GM19035 (cell line): ENCODE data around the gene GALNT18.
A peak's percentile ranks its signal among the peaks of the same experiment; 100 is the strongest.

Experiments used
- ATAC-seq: cut with Tn5 transposase; IDR thresholded peaks from one replicate; pipeline ENCODE4 v1.9.1; 2021; ENCODE audit not compliant: unreplicated experiment

The GALNT18 gene

DNA sequence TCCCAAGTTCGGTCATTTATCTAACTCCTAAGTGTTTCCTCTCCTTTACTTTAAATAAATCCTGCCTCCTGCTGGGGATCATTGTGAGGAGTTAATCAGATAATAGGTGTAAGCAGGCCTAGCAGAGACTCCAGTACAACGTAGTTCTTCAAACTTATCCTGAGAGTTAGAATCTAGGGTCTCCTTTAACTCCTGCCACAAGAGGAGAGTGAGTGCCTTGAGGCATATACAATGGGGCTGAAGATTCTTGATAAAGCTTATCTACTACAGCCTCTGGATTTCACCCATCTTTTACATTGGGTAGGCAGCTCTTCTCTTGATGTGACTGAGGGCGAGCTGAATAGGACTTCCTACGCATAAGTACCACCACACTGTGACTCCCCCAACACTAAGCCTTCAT, 3.1 kb upstream of the GALNT18 start:
- no peak for ATAC-seq

DNA sequence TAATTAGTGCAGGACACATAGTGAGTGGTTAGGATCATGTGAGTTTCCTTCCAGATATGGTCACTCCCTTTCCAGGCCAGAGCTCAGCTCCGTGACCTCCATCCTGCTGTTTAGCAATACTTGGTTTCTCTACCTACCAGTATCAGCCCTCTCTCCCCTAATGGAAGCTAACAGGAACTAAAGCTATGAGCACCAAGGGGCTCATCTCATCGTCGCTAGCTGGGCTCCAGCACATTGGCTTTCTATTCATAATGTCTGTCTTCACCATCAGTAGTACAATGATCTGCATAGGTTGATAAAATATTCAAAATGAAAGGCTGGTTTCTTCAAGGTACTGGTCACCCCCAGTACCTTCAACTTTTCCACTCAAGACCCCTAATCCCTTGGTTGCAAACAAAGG, 2.4 kb upstream of the GALNT18 start:
- ATAC-seq: no peak

DNA sequence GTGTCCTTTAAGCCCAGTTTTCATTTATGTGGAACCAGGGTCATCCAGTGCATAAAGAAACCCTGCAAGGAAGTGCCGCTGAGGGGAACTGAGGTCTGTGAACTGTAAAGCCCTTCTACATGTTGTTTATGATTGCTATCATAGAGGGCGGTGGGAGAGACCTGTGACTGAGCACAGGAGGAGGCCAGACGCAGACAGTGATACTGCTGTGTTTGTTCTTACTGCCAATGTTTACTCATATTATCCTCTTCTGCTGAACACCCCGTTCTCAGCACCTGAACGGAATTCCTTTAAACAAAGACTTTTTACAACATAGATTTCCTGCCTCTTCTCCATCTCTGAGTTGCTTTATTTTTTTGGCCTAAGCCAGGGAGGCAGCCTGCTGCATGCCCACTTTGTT, 967 bp upstream of the GALNT18 start:
- no peak for ATAC-seq

- ATAC-seq: peak; percentile 2
Measured at GRCh38 chr11:11622340-11622706, 518 bp upstream of the GALNT18 start.

GRCh38 chr11:11620921-11621572, 758 bp downstream of the GALNT18 start:
- ATAC-seq: no peak

DNA sequence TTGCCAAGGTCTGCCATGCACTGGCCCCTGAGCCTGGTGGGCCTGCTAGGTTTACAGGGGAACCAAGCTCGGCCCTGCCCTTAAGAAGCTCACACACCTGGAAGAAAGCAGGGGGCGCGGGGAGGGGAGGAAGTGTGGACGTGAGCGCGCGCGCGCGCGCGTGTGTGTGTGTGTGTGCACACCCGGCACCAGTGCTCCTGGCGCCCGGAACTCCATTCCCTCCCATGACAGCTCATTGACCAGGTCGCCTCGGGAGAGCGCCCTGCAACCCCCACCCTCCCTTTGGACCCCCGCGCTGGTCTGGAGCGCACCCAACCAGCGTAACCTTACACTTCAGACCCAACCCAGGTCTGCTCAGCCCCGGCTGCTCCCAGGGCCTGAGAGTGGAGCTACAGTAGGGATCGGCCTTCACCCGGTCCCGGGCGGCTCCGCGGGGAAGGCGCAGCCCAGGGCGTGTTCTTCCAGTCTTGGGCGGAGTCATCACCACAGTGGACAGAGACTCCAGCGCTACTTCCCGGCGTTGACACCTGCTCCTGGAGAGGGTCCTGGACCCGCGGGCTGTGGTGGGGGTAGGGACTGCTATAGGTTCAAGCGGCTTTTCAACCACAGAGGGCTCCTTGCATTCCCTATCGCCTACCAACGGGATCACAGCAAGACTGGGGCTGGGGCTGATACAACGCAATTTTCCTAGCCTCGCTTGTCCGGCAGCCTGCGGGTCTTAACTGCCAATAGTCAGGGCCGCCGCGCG, 1.5 kb downstream of the GALNT18 start:
- no peak for ATAC-seq

- ATAC-seq: no peak
Measured at GRCh38 chr11:11618973-11619435, 2.8 kb downstream of the GALNT18 start.

DNA sequence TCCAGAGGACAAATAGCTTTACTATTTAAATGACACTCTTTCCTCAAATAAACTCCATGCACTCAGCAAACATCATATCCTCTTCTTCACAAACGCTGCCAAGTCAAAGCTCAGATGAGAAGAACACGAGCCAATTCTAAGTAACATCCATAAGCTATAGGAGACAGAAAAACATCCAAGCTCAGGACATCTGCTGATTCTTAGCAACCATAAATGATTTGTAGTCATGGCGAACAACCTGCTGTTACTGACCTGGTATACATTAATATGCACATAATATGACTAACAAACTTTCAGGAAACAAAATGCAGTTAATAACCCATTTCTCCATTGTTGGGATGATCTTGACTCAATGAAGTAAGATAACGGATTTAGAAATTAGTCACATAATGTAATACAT, 6.7 kb downstream of the GALNT18 start:
- no peak for ATAC-seq

DNA sequence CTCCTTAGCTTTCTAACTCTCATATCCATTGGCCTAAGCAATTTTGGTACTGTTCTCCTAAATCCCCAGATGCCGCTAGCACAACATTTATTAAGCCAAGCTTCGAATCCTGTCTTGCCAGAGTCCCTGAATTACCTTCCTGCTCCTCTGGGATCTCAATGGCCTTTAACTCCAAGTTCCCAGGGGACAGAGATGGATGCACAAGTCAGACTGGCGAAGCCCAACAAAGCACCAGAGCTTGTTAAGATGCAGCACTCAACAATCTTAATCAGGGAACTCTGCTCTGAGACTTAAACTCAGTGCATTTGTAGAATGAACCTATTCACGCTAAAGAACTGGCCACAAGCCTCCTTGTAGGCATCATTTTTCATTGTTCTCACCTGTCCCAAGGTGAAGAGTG, 9.4 kb downstream of the GALNT18 start:
- no peak for ATAC-seq

GRCh38 chr11:11611381-11611780, 10.4 kb downstream of the GALNT18 start:
- no peak for ATAC-seq

GRCh38 chr11:11608783-11609232, 13.0 kb downstream of the GALNT18 start:
- ATAC-seq: no peak

DNA sequence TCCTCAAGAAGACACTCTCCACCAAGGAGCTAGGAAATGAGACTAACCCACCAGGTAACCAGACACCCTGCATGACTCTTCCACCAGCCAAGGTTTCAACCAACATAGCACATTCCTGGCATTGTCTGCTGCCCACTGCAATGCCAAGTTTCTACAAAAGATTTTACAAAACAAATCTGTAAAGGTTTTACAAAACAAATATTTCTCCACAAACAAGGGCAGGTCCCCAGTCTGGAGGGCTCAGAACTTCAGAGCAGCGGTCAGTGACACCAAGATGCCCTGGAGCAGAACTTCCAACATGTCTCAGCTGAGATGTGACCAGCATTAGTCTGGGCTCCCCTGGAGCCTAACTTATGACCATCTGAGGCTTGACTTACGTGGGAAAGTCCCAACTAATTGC, 14.0 kb downstream of the GALNT18 start:
- no peak for ATAC-seq

GRCh38 chr11:11605821-11606450, 15.9 kb downstream of the GALNT18 start:
- no peak for ATAC-seq

DNA sequence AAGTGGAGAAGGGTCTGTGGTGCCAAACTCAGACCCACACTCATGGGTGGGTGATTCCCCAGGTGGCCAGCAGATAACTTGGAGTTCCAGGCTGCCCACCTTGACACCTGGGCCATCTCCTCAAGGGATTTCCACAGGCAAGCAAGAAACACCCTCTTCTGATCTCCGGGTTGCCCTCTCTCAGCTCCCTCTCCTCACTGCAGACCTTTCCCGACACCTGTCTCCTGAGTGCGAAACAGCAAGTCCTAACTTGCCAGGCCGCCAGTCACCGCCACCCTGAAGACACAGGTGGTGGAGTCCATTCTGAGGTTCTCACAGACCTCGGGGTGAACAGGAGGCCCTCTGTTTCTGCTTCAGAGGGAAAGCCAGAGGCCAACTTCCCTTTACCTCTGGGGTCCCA, 16.6 kb downstream of the GALNT18 start:
- no peak for ATAC-seq

DNA sequence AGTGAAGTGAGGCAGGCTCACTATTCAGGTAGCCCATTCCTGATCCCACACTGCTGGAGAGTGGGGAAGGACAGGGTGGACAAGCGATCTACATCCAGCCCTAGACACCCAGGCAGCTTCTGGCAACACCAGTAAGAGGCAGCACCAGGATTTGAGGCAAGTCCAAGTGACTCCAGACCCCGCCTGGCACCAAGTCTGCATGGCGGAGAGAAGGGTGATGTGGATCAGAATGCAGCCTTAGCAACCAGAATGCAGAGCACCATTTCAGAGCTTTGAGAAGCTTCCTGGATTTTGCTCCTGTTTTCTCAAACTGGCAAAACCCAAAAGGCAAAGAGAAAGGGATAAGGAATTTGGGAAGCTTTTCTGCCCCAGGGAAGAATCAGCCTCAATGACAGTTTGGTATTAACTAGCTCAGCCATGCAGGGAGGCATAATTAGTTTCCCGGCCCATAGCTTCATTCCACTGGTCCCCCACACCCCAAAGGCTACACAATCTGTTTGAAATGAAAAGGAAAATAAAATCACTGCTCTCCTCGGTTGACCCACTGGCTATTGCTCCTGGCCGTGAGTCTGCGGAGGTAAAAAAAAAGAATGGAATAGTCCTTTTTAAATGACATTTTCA, 17.3 kb downstream of the GALNT18 start:
- no peak for ATAC-seq

GRCh38 chr11:11602011-11602410, 19.8 kb downstream of the GALNT18 start:
- ATAC-seq: no peak

DNA sequence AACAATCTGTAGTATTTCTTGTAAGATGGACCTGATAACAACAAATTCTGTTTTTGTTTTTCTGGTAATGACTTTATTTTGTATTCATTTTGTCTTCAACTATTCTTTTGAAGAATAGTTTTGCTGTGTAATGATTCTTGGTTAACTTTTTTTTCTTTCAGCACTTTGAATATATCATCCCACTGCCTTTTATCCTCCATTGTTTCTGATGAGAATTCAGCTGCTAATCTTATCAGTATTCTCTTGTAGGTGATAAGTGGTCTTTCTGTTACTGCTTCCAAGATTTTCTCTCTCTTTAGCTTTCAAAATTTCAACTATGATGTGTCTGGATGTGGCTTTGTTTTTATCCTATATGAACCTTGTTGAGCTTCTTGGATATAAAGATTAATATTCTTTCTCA, 21.5 kb downstream of the GALNT18 start:
- ATAC-seq: no peak

GRCh38 chr11:11598243-11598642, 23.6 kb downstream of the GALNT18 start:
- ATAC-seq: no peak

DNA sequence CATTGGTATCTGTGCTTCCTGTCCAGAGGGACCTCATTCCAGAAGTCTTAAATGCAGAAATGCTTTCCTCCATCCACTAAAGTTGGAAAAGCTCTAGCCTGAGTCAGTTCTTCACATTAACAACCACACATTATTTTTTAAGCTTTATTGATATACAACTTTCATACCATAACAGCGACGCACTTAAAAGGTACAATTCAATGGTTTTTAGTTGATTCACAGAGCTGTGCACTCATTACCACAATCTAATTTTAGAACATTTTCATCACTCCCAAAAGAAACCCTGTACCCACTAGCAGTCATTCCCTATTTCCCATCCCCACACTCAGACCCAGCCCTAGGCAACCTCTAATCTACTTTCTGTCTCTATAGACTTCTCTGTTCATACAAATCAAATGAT, 27.6 kb downstream of the GALNT18 start:
- no peak for ATAC-seq

DNA sequence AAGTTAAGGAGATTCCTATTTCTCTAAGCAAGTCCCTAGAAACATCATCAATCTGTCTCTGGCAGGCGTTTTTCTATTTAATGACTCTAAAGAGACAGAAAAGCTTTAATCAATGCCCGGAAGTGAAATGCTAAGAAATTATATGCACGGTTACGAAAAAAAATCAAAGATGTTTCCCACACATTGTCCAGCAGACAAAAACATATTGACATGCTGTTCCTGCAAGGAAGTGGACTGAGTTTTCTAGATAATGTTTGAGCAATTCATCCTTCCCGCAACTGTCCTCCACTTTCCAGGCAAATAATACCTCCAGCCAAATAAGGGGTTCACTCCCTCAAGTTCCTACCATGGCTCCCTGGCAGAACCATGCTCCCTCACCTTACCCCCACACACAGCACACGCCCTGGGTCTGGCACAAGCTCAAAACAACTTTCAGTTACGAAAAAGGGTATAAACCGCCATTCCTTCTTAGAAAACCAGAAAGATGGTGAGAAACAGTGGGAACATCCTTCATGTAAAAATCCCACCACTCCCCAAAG, 29.6 kb downstream of the GALNT18 start:
- no peak for ATAC-seq

GRCh38 chr11:11589437-11589836, 32.4 kb downstream of the GALNT18 start:
- ATAC-seq: no peak
